Activated naive CD4-positive, alpha-beta T cell treated with anti-CD3 and anti-CD28 coated beads for 36 hours (primary cell): ENCODE data around the gene TDRD7. TPM values are rescaled to one million over a fixed set of nuclear protein-coding genes. Genes with fewer than 3 reads are reported as not detected.

Source experiments
- CTCF ChIA-PET: fragments of 350-600 bp; sonication (Branson Sonifier 250); formaldehyde crosslinking; loops from one replicate; lab custom pipeline; 2021; ENCODE audit warnings: antibody characterized with exemption; lab: Charles Lee
- DNase-seq: peaks from one replicate; pipeline ENCODE4 v3.0.0-alpha.2; 2020
- H3K27ac Mint-ChIP-seq: one replicate; pipeline ENCODE4 v1.8.0; 2021; ENCODE audit warnings: mild to moderate bottlenecking, mixed read lengths
- H3K27me3 Mint-ChIP-seq: one replicate; pipeline ENCODE4 v1.8.0; 2021; ENCODE audit warnings: low read depth, mixed read lengths
- H3K36me3 Mint-ChIP-seq: one replicate; pipeline ENCODE4 v1.8.0; 2021; ENCODE audit warnings: low read depth, mixed read lengths
- H3K4me1 Mint-ChIP-seq: one replicate; pipeline ENCODE4 v1.8.0; 2021; ENCODE audit warnings: low read depth, mixed read lengths
- H3K4me3 Mint-ChIP-seq: one replicate; pipeline ENCODE4 v1.8.0; 2021; ENCODE audit warnings: mild to moderate bottlenecking, moderate library complexity, mixed read lengths
- H3K9me3 Mint-ChIP-seq: one replicate; pipeline ENCODE4 v1.8.0; 2021; ENCODE audit warnings: mixed read lengths
- intact Hi-C: fragments of 100-400 bp; cut with micrococcal nuclease; formaldehyde crosslinking; loops from one replicate; pipeline ENCODE4 v1.15.1; 2023
- total RNA-seq, 2 experiments: library from RNA; stranded (reverse); gene quantifications; one replicate each; pipeline ENCODE4 v1.2.3, GENCODE V29; 2021

The TDRD7 gene
- total RNA-seq, 2 experiments from 2014 or later: 6.9 to 7.4 TPM

DNA sequence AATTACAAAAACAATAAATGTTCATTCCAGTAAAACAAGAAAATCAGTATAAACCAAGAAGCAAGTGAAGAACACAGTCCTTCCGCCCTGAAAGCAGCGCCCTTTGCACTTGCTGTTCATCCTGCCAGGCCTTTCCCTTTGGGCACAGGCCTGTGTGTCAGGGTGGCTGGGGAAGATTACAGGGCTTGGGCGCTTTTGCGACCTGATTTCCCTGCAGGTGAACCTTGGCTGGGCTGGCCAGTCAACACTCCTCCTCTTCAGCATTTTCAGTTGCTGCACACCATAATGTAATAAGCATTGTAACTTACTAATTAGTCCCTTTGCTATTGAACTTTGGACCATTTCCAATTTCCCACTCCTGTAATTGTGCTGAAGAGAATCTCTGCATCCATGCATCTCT lies 38.6 kb upstream of the TDRD7 start:
- peaks cover 12% of the 10 kb centered on the region for H3K36me3 Mint-ChIP-seq
- no peak overlapping the region for H3K27ac Mint-ChIP-seq
- no peaks in the 10 kb centered on the region for H3K27me3 Mint-ChIP-seq
- intact Hi-C loops: no loop called here
- CTCF ChIA-PET: no interaction called here
- peaks cover 6% of the 10 kb centered on the region for H3K9me3 Mint-ChIP-seq
- DNase-seq: no peak
- H3K4me1 Mint-ChIP-seq: no peaks in the 10 kb centered on the region
- H3K4me3 Mint-ChIP-seq: no peak overlapping the region

- Mint-ChIP-seq H3K4me3 (no peak overlapping the region), H3K36me3 (peaks cover 7% of the 10 kb centered on the region), H3K27ac (no peak overlapping the region), H3K27me3 (no peaks in the 10 kb centered on the region), H3K9me3 (no peaks in the 10 kb centered on the region), H3K4me1 (no peaks in the 10 kb centered on the region)
- DNase-seq: no peak
- intact Hi-C loops: no loop called here
- CTCF ChIA-PET: interaction anchor here (4.3 kb wide), 1 partner anchor 12 kb away, joined by 21 read pairs; no protein-coding TSS in a partner anchor
Observed at GRCh38 chr9:97374811-97375210, 37.1 kb upstream of the TDRD7 start.

- no peaks in the 10 kb centered on the region for H3K36me3 Mint-ChIP-seq
- CTCF ChIA-PET: interaction anchor here (4.3 kb wide), 1 partner anchor 10 kb away, joined by 21 read pairs; no protein-coding TSS in a partner anchor
- H3K4me1 Mint-ChIP-seq: no peaks in the 10 kb centered on the region
- no peak for DNase-seq
- H3K27me3 Mint-ChIP-seq: no peaks in the 10 kb centered on the region
- H3K9me3 Mint-ChIP-seq: no peaks in the 10 kb centered on the region
- H3K27ac Mint-ChIP-seq: no peak overlapping the region
- no peak overlapping the region for H3K4me3 Mint-ChIP-seq
- intact Hi-C loops: no loop called here
Observed at GRCh38 chr9:97376902-97377301, 35.0 kb upstream of the TDRD7 start.

GRCh38 chr9:97382099-97382718 lies 29.7 kb upstream of the TDRD7 start:
- peaks cover 4% of the 10 kb centered on the region for H3K4me1 Mint-ChIP-seq
- no peak overlapping the region for H3K4me3 Mint-ChIP-seq
- no peaks in the 10 kb centered on the region for H3K36me3 Mint-ChIP-seq
- CTCF ChIA-PET: interaction anchor here (0.6 to 1.3 kb wide), 2 partner anchors 20 to 526 kb away, joined by 4 read pairs; no protein-coding TSS in a partner anchor
- DNase-seq: no peak
- intact Hi-C loops: no loop called here
- H3K27ac Mint-ChIP-seq: no peak overlapping the region
- H3K9me3 Mint-ChIP-seq: no peaks in the 10 kb centered on the region
- peaks cover 7% of the 10 kb centered on the region for H3K27me3 Mint-ChIP-seq

DNA sequence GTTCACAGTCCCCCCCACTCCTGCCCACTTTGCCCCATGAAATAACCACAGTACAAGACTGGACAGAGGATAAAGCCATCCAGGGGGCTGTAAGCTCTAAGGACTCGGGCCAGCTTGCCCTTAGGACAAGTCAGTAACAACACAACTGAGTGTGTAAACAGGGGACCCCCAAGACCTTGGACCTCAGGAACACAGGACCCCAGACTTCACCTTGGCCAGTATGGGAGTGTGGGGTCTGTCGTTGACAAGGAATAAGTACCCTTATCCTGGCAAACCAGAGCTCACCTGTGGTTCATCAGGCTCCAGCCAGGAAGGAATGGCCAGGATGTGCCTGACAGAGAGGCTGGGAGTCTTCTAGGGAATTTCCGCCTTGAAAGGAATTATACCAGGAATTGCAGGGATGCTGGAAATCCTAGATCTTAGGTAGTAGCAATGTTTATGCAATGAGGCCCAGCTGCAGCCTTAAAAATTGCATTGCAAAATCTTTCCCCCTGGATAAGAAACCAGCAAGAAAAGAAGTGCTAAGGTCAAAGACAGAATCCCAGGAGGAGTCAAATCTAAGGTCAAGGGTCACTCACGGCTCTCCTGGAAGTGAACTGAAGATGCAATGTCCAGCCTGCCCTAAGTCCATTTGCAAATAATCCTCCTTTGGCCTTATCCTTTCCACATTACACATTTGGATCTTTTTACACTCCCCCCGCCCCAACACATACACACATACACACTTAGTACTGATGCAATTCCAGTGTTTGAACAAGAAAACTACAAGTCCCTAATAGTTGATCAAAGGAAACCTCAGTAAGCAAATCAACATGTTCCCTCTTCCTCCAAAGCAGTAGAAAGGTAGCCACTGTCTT lies 27.3 kb upstream of the TDRD7 start:
- intact Hi-C loops: no loop called here
- H3K27ac Mint-ChIP-seq: no peak overlapping the region

DNA sequence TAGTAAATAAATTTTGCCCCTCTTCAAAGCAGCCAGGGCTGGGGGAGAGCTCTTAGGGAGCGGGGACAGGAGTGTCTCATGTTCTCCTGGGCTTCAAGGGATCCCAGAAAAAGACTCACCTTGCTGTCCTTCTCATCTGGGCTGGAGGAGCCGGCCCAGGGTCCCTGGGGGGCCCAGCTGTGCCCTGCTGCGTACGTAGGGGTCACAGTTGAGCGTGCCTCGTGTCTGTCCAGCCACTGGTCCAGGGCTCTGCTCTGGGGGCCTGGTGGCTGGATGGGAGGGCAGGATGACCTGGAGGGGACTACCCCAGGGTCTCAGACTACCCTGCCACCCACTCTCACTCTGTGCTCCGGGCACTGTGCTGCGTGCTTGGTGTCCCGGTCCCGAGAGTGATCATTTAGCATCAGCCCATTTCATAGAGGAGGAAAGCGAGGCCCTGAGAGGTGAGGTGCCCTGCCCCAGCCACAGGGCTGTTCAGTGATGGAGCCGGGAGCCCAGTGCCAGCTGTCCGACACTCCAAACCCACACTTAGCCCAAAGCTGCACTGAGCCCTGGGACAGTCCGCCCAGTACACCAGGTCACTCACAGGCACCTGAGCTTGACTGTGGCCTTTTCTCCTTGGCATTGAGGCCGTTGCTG lies 26.2 kb upstream of the TDRD7 start:
- Mint-ChIP-seq H3K4me3 (no peak overlapping the region), H3K27me3 (peaks cover 14% of the 10 kb centered on the region), H3K4me1 (peaks cover 19% of the 10 kb centered on the region), H3K27ac (no peak overlapping the region), H3K36me3 (no peaks in the 10 kb centered on the region), H3K9me3 (no peaks in the 10 kb centered on the region)
- no peak for DNase-seq
- intact Hi-C loops: no loop called here
- CTCF ChIA-PET: interaction anchor here (0.5 to 5.7 kb wide), 8 partner anchors 10 to 529 kb away, joined by 3 to 44 read pairs (median 14); no protein-coding TSS in a partner anchor

More for the DNA sequence above, 27.3 kb upstream of the TDRD7 start:
- CTCF ChIA-PET: interaction anchor here (1.5 to 5.7 kb wide), 3 partner anchors 12 to 20 kb away, joined by 6 to 44 read pairs (median 34); no protein-coding TSS in a partner anchor
- Mint-ChIP-seq H3K27me3 (peaks cover 14% of the 10 kb centered on the region), H3K36me3 (no peaks in the 10 kb centered on the region), H3K9me3 (no peaks in the 10 kb centered on the region), H3K4me3 (no peak overlapping the region), H3K4me1 (peaks cover 19% of the 10 kb centered on the region)
- DNase-seq: no peak

GRCh38 chr9:97386265-97386633 lies 25.6 kb upstream of the TDRD7 start:
- CTCF ChIA-PET: interaction anchor here (1.0 to 5.7 kb wide), 6 partner anchors 10 to 529 kb away, joined by 3 to 44 read pairs (median 21); no protein-coding TSS in a partner anchor
- peaks cover 19% of the 10 kb centered on the region for H3K4me1 Mint-ChIP-seq
- H3K36me3 Mint-ChIP-seq: no peaks in the 10 kb centered on the region
- H3K4me3 Mint-ChIP-seq: no peak overlapping the region
- peaks cover 14% of the 10 kb centered on the region for H3K27me3 Mint-ChIP-seq
- no peak for DNase-seq
- intact Hi-C loops: no loop called here
- H3K9me3 Mint-ChIP-seq: no peaks in the 10 kb centered on the region
- H3K27ac Mint-ChIP-seq: no peak overlapping the region

DNA sequence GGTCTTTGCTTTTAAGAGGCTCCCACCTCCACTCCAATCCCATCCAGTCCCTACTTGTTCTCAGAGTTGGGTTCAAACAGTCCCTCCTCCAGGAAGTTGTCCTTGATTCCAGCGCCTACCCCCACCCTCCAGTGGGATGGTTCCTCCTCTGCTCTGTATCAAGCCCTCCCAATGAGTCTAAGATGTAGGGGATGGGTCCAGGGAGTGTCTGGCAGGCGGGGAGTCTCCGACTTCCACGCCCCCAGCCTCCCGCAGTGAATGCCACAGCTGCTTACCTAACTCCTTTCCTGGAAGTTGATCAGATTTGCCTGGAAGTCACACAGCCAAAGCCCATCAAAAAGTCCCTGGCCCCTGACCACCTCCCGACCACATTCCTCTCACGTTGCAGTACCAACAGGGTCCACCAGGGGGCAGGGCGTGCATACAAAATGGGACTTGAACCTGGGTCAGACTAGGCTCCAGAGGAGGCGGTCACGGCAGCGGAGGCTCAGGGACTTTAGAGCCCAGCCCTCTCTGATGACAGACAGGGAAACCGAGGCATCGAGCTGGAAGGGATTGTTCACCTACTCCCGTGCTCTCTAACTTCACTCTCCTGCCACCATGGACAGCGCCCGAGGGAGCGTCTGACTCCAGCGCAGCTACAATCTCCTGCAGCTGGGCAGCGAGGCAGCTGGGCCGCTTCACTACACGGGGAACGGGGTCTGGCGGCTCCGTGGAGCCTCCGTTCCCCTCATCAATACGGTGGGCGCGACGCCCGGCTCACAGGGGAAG lies 25.0 kb upstream of the TDRD7 start:
- CTCF ChIA-PET: interaction anchor here (0.8 to 5.7 kb wide), 12 partner anchors 10 to 530 kb away, joined by 3 to 44 read pairs (median 6); partner anchors contain the start of gene TDRD7
- H3K4me3 Mint-ChIP-seq: no peak overlapping the region
- H3K36me3 Mint-ChIP-seq: no peaks in the 10 kb centered on the region
- no peaks in the 10 kb centered on the region for H3K9me3 Mint-ChIP-seq
- intact Hi-C loops: loop anchor here (1.0 kb wide), 3 partner anchors 12 to 228 kb away; no protein-coding TSS in a partner anchor
- peaks cover 14% of the 10 kb centered on the region for H3K27me3 Mint-ChIP-seq
- peaks cover 19% of the 10 kb centered on the region for H3K4me1 Mint-ChIP-seq
- peak; percentile 86 for DNase-seq
- H3K27ac Mint-ChIP-seq: no peak overlapping the region

DNA sequence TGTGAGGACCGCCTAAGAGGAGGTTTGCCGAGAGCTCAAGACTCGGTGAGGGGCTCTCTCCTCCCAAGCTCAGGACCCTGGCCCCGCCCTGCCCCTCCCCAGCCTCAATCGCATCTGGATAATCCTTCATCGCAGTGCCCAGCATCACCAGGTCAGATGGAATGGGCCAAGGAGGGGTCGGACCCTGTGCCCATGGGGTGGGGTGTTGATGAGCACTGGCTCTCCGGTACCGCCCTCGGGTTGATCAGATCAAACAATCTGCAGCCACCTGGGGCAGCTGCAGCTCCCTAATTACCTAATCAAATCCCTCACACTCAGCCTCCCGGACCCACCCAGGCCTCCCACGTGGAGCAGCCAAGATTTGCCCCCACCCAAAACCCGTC lies 24.4 kb upstream of the TDRD7 start:
- no peaks in the 10 kb centered on the region for H3K36me3 Mint-ChIP-seq
- DNase-seq: no peak
- H3K4me1 Mint-ChIP-seq: peaks cover 19% of the 10 kb centered on the region
- no peak overlapping the region for H3K4me3 Mint-ChIP-seq
- H3K27me3 Mint-ChIP-seq: peaks cover 14% of the 10 kb centered on the region
- intact Hi-C loops: loop anchor here (1.0 kb wide), 3 partner anchors 12 to 228 kb away; no protein-coding TSS in a partner anchor
- CTCF ChIA-PET: interaction anchor here (0.8 to 5.7 kb wide), 10 partner anchors 10 to 531 kb away, joined by 3 to 44 read pairs (median 8); partner anchors contain the start of gene TDRD7
- no peaks in the 10 kb centered on the region for H3K9me3 Mint-ChIP-seq
- no peak overlapping the region for H3K27ac Mint-ChIP-seq

DNA sequence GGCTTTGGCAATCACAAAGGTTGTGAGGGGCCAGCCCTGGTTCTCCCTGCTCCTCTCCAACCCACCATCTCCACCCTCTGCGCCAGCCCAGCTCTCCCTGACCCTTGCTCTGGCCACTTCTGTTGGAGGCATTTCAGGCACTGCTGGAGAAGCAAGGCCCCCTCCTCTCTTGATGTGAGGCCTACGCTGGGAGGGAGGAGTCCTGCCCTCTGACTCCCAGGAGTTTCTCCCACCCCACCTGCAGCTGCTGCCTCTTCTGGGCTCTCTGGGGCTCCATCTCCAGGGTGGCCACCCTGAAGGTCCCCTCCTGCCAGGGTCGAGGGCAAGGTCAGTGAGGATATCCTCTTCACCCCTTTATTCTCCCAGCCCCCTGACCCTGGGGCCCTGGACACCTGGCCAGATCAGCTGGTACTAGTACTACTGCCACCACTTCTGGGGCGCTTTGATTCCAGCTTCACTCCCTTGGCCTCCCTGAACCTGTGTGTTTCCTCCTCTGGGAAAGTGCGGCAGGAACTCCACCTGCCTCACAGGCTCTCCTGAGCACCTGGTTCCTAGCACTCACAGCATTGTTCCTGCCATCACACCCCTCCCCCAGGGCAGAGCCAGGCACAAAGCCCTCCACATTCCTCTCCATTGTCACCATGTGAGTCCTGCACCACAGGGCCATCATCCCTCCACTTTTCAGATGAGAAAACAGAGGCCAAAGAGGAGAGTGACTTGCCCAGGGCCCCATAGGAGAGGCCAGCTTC lies 23.8 kb upstream of the TDRD7 start:
- CTCF ChIA-PET: interaction anchor here (1.2 to 5.7 kb wide), 8 partner anchors 9 to 532 kb away, joined by 3 to 44 read pairs (median 16); no protein-coding TSS in a partner anchor
- no peaks in the 10 kb centered on the region for H3K36me3 Mint-ChIP-seq
- peaks cover 14% of the 10 kb centered on the region for H3K27me3 Mint-ChIP-seq
- no peak for DNase-seq
- intact Hi-C loops: loop anchor here (1.0 kb wide), 3 partner anchors 11 to 227 kb away; no protein-coding TSS in a partner anchor
- no peak overlapping the region for H3K4me3 Mint-ChIP-seq
- H3K27ac Mint-ChIP-seq: no peak overlapping the region
- no peaks in the 10 kb centered on the region for H3K9me3 Mint-ChIP-seq
- peaks cover 19% of the 10 kb centered on the region for H3K4me1 Mint-ChIP-seq
